H1 (cell line): Measurements from ENCODE around the gene LRRC8D. TPM values are rescaled to one million over a fixed set of nuclear protein-coding genes. Genes with fewer than 3 reads are reported as not detected.

ENCODE experiments used
- CTCF ChIA-PET: fragments of 300-600 bp; sonication (Branson Sonifier 250); formaldehyde crosslinking; loops from one replicate; lab custom pipeline; 2021; ENCODE audit not compliant: partially characterized antibody; lab: Charles Lee
- POLR2A ChIA-PET: fragments of 300-600 bp; sonication (Branson Sonifier 250); formaldehyde crosslinking; loops from one replicate; lab custom pipeline; 2021; ENCODE audit warnings: inconsistent platforms; ENCODE audit not compliant: partially characterized antibody; lab: Charles Lee
- DNase-seq, 2 experiments: peaks; one replicate each; pipeline versions ENCODE4 v3.0.0 to v3.0.0-alpha.2; 2010 to 2022; ENCODE audit warnings: low spot score in 2 of 2, low read depth in 1 of 2, mixed read lengths in 1 of 2
- FAIRE-seq: peaks from 2 replicates; lab custom pipeline; 2011; peaks lifted over from hg19 to GRCh38; lab: Jason Lieb, UNC
- H2AFZ ChIP-seq: 2 replicates; pipeline ENCODE4 v1.8.1; 2012; ENCODE audit warnings: low read length, inconsistent platforms
- H2AK5ac ChIP-seq: 2 replicates; pipeline ENCODE4 v1.6.1; 2013; ENCODE audit warnings: low read depth, low read length
- H2BK120ac ChIP-seq: replicated peaks from 2 replicates; pipeline ENCODE3; 2013; ENCODE audit warnings: low read depth, low read length, inconsistent platforms
- H2BK12ac ChIP-seq: 2 replicates; pipeline ENCODE4 v1.6.1; 2013; ENCODE audit warnings: low read depth, low read length
- H2BK15ac ChIP-seq: 2 replicates; pipeline ENCODE4 v1.6.1; 2013; ENCODE audit warnings: low read length
- H2BK20ac ChIP-seq: 2 replicates; pipeline ENCODE4 v1.6.1; 2013; ENCODE audit warnings: low read length
- H2BK5ac ChIP-seq: 2 replicates; pipeline ENCODE4 v1.6.1; 2013; ENCODE audit warnings: low read depth, low read length
- H3K14ac ChIP-seq: 2 replicates; pipeline ENCODE4 v1.6.1; 2013; ENCODE audit warnings: inconsistent platforms; ENCODE audit not compliant: insufficient read length
- H3K18ac ChIP-seq: 2 replicates; pipeline ENCODE4 v1.6.1; 2013; ENCODE audit warnings: low read length; ENCODE audit errors: extremely low read depth
- H3K23ac ChIP-seq: 2 replicates; pipeline ENCODE4 v1.6.1; 2013; ENCODE audit warnings: inconsistent platforms; ENCODE audit not compliant: insufficient read length
- H3K23me2 ChIP-seq: 2 replicates; pipeline ENCODE4 v1.6.1; 2013; ENCODE audit warnings: low read depth, low read length
- H3K27ac ChIP-seq: 2 replicates; pipeline ENCODE4 v1.6.1; 2011; ENCODE audit warnings: low read depth, low read length, inconsistent platforms
- H3K27me3 ChIP-seq, 4 experiments: replicated peaks in 1 of 4; 1 replicate in 1 of 4; 2 replicates in 3 of 4; pipeline versions ENCODE4 v1.6.1 to v1.8.1; 2011 to 2013; ENCODE audit warnings: low read length in 3 of 4, mild to moderate bottlenecking in 3 of 4, inconsistent platforms in 2 of 4, mixed read lengths in 2 of 4, moderate library complexity in 1 of 4; ENCODE audit not compliant: control insufficient read depth in 3 of 4, insufficient read depth in 3 of 4; ENCODE audit errors: extremely low read depth in 1 of 4
- H3K36me3 ChIP-seq, 4 experiments: 2 replicates each; pipeline versions ENCODE4 v1.6.1 to v1.8.1; 2011 to 2013; ENCODE audit warnings: mild to moderate bottlenecking in 4 of 4, low read length in 3 of 4, moderate library complexity in 2 of 4, control low read depth in 1 of 4, inconsistent platforms in 1 of 4; ENCODE audit not compliant: insufficient read depth in 4 of 4, control insufficient read depth in 2 of 4
- H3K4ac ChIP-seq: replicated peaks from 2 replicates; pipeline ENCODE3; 2013; ENCODE audit warnings: low read length, low read depth, mixed read lengths, inconsistent platforms; ENCODE audit not compliant: insufficient read length
- H3K4me1 ChIP-seq, 4 experiments: replicated peaks in 1 of 4; 1 replicate in 1 of 4; 2 replicates in 3 of 4; pipeline versions ENCODE4 v1.6.1 to v1.8.1; 2011 to 2013; ENCODE audit warnings: low read length in 3 of 4, inconsistent platforms in 2 of 4, mixed read lengths in 1 of 4; ENCODE audit not compliant: insufficient read depth in 4 of 4, control insufficient read depth in 3 of 4
- H3K4me2 ChIP-seq, 2 experiments: 2 replicates each; pipeline versions ENCODE4 v1.6.1 to v1.8.1; 2011 to 2013; ENCODE audit warnings: low read depth in 2 of 2, low read length in 2 of 2, control low read depth in 1 of 2, inconsistent platforms in 1 of 2, mild to moderate bottlenecking in 1 of 2; ENCODE audit not compliant: insufficient read depth in 1 of 2
- H3K4me3 ChIP-seq, 4 experiments: fragments of 200-600, 300-600 bp in 1 of 4; sonication (generic), shearing (Covaris generic), sonication (Bioruptor Twin) in 1 of 4; 2 replicates each; pipeline versions ENCODE4 v1.5.1 to v1.8.1; 2011 to 2016; ENCODE audit warnings: low read length in 4 of 4, low read depth in 3 of 4, control low read depth in 2 of 4, inconsistent platforms in 2 of 4, mild to moderate bottlenecking in 2 of 4, mixed read lengths in 1 of 4, moderate library complexity in 1 of 4; ENCODE audit not compliant: insufficient read depth in 2 of 4; ENCODE audit errors: extremely low read depth in 1 of 4
- H3K56ac ChIP-seq: replicated peaks from 2 replicates; pipeline ENCODE3; 2013; ENCODE audit warnings: low read depth, mild to moderate bottlenecking, mixed read lengths, low read length, inconsistent platforms; ENCODE audit not compliant: insufficient read length
- H3K79me1 ChIP-seq: 2 replicates; pipeline ENCODE4 v1.6.1; 2013; ENCODE audit warnings: low read depth, low read length, control low read depth
- H3K79me2 ChIP-seq, 2 experiments: 2 replicates each; pipeline versions ENCODE4 v1.6.1 to v1.8.1; 2012 to 2013; ENCODE audit warnings: low read length in 2 of 2, mild to moderate bottlenecking in 2 of 2, inconsistent platforms in 1 of 2; ENCODE audit not compliant: insufficient read depth in 2 of 2, control insufficient read depth in 1 of 2
- H3K9ac ChIP-seq, 4 experiments: replicated peaks in 1 of 4; 1 replicate in 1 of 4; 2 replicates in 3 of 4; pipeline versions ENCODE4 v1.6.1 to v1.8.1; 2011 to 2013; ENCODE audit warnings: low read depth in 3 of 4, low read length in 3 of 4, control low read depth in 2 of 4, mild to moderate bottlenecking in 2 of 4, moderate library complexity in 2 of 4, inconsistent platforms in 1 of 4; ENCODE audit errors: extremely low read depth in 1 of 4
- H3K9me3 ChIP-seq, 2 experiments: 2 replicates each; pipeline versions ENCODE4 v1.6.1 to v1.8.1; 2012 to 2013; ENCODE audit warnings: mild to moderate bottlenecking in 2 of 2, moderate library complexity in 2 of 2, control low read depth in 1 of 2, inconsistent platforms in 1 of 2, low read depth in 1 of 2, low read length in 1 of 2, mixed read lengths in 1 of 2; ENCODE audit not compliant: insufficient read depth in 2 of 2
- H4K20me1 ChIP-seq, 2 experiments: replicated peaks in 1 of 2; 2 replicates each; pipeline versions ENCODE3 to v1.8.1; 2011 to 2013; ENCODE audit warnings: inconsistent platforms in 2 of 2, low read length in 2 of 2, mild to moderate bottlenecking in 1 of 2; ENCODE audit not compliant: insufficient read depth in 2 of 2, control insufficient read depth in 1 of 2
- H4K5ac ChIP-seq: 2 replicates; pipeline ENCODE4 v1.6.1; 2013; ENCODE audit warnings: low read length, low read depth, mixed read lengths, inconsistent platforms; ENCODE audit not compliant: insufficient read length
- H4K8ac ChIP-seq: 2 replicates; pipeline ENCODE4 v1.8.0; 2013; ENCODE audit warnings: mild to moderate bottlenecking, moderate library complexity, low read length, inconsistent platforms; ENCODE audit not compliant: insufficient read depth; ENCODE audit errors: extremely low read depth
- H4K91ac ChIP-seq: replicated peaks from 2 replicates; pipeline ENCODE3; 2013; ENCODE audit warnings: low read length, mixed read lengths, inconsistent platforms; ENCODE audit not compliant: insufficient read length
- BACH1 ChIP-seq: IDR thresholded peaks from 2 replicates; pipeline ENCODE4 v1.6.1; 2012; ENCODE audit warnings: low read length, improper control_type of control experiment
- EP300 ChIP-seq, 2 experiments: IDR thresholded peaks; 1 replicate in 1 of 2; 2 replicates in 1 of 2; pipeline ENCODE4 v1.6.1; 2011 to 2012; ENCODE audit warnings: low read depth in 2 of 2, low read length in 2 of 2, mild to moderate bottlenecking in 2 of 2, borderline replicate concordance in 1 of 2, inconsistent platforms in 1 of 2, moderate library complexity in 1 of 2
- GTF2F1 ChIP-seq: IDR thresholded peaks from 2 replicates; pipeline ENCODE4 v1.6.1; 2012; ENCODE audit warnings: low read depth, low read length, improper control_type of control experiment, borderline replicate concordance
- JUND ChIP-seq: IDR thresholded peaks from 2 replicates; pipeline ENCODE4 v1.6.1; 2011; ENCODE audit warnings: mild to moderate bottlenecking, improper control_type of control experiment, low read length
- PHF8 ChIP-seq: fragments of 200-600 bp; sonication (generic); conservative IDR thresholded peaks from 2 replicates; pipeline ENCODE4 v1.7.1; 2012; ENCODE audit warnings: low read depth, mild to moderate bottlenecking, inconsistent platforms, low read length, moderate library complexity
- POU5F1 ChIP-seq: IDR thresholded peaks from 2 replicates; pipeline ENCODE4 v1.6.1; 2011; ENCODE audit warnings: low read depth, mild to moderate bottlenecking, low read length, moderate library complexity
- SIN3A ChIP-seq, 2 experiments: IDR thresholded peaks in 1 of 2; conservative IDR thresholded peaks in 1 of 2; 2 replicates each; pipeline ENCODE4 v1.6.1; 2011 to 2012; ENCODE audit warnings: low read length in 2 of 2, improper control_type of control experiment in 1 of 2, low read depth in 1 of 2, mild to moderate bottlenecking in 1 of 2
- SIRT6 ChIP-seq: IDR thresholded peaks from one replicate; pipeline ENCODE4 v1.7.1; 2012; ENCODE audit warnings: low read length, inconsistent platforms
- SP2 ChIP-seq: IDR thresholded peaks from 2 replicates; pipeline ENCODE4 v1.6.1; 2012; ENCODE audit warnings: mild to moderate bottlenecking, low read length, inconsistent platforms
- SRF ChIP-seq: IDR thresholded peaks from 2 replicates; pipeline ENCODE4 v1.6.1; 2011; ENCODE audit warnings: mild to moderate bottlenecking, low read depth, low read length, moderate library complexity
- USF2 ChIP-seq: IDR thresholded peaks from 2 replicates; pipeline ENCODE4 v1.6.1; 2011; ENCODE audit warnings: low read length, improper control_type of control experiment
- YY1 ChIP-seq: IDR thresholded peaks from 2 replicates; pipeline ENCODE4 v1.6.1; 2011; ENCODE audit warnings: low read depth, mild to moderate bottlenecking, low read length
- ZNF274 ChIP-seq: IDR thresholded peaks from 2 replicates; pipeline ENCODE4 v1.7.0; 2012; ENCODE audit warnings: low read length, borderline replicate concordance; ENCODE audit errors: extremely low read depth
- WGBS, 2 experiments: shearing (Covaris generic) in 1 of 2; methylation state at CpG; one replicate each; pipeline versions ENCODE4 v1.1.6 to v1.1.7; 2013 to 2015; ENCODE audit warnings: low lambda C conversion rate in 2 of 2, mixed read lengths in 2 of 2, inconsistent platforms in 1 of 2, low coverage in 1 of 2, missing lambda C conversion rate in 1 of 2; ENCODE audit not compliant: insufficient replicate concordance in 2 of 2, insufficient coverage in 1 of 2, insufficient read length in 1 of 2; ENCODE audit errors: extremely low coverage in 1 of 2, missing lambda C conversion rate in 1 of 2; 5-methylcytosine and 5-hydroxymethylcytosine counted together
- polyA plus RNA-seq, 7 experiments: library from polyadenylated mRNA; depleted of rRNA in 3 of 7; stranded (reverse) in 5 of 7; unstranded in 2 of 7; fragments of >200 nt in 5 of 7; fragments of 200-250 nt in 2 of 7; gene quantifications; 1 replicate in 5 of 7; 2 replicates in 1 of 7; 4 replicates in 1 of 7; pipeline versions ENCODE4 v1.2.1 to v1.2.3, GENCODE V29; 2011 to 2013; ENCODE audit warnings: missing spikeins in 2 of 7, mixed read lengths in 2 of 7
- total RNA-seq: library from RNA; stranded (reverse); fragmentation: NEBNext Ultra II Directional; extraction: Animal tissue kit (Norgen Biotek cat#: 25700); gene quantifications from 2 replicates; pipeline ENCODE4 v1.2.1, GENCODE V29; 2021

The LRRC8D gene
- total and polyA plus RNA-seq, 2 of the 8 experiments (the other 6 are each of a cell fraction or from before 2014, with no cell fraction given) = 42.0 to 58.5 TPM

- peaks cover 0 to 10% (median 2%) of the 10 kb centered on the region in 4 experiments; a peak in 3 of 7 replicates for H3K4me1 ChIP-seq
- no peak overlapping the region for H2BK120ac ChIP-seq
- H3K9me3 ChIP-seq = peaks cover 0 to 2% of the 10 kb centered on the region in 2 experiments; a peak in 1 of 4 replicates
- H3K4me2 ChIP-seq = no peak overlapping the region
- no peaks in the 10 kb centered on the region for H3K36me3 ChIP-seq
- H3K23ac ChIP-seq = no peak overlapping the region
- DNase-seq = no peak
- H3K27ac ChIP-seq = no peak overlapping the region
- no peak overlapping the region for H4K91ac ChIP-seq
- POLR2A ChIA-PET = no interaction called here
- H3K9ac ChIP-seq = no peak overlapping the region; a peak in 1 of 7 replicates
- H2BK12ac ChIP-seq = no peak overlapping the region
- H3K23me2 ChIP-seq = no peaks in the 10 kb centered on the region
- no peaks in the 10 kb centered on the region for H3K79me1 ChIP-seq
- FAIRE-seq = no peak
- no peaks in the 10 kb centered on the region for H3K79me2 ChIP-seq
- H3K18ac ChIP-seq = no peak overlapping the region
- no peak overlapping the region for H2BK5ac ChIP-seq
- H3K27me3 ChIP-seq = no peaks in the 10 kb centered on the region
- H2BK15ac ChIP-seq = no peak overlapping the region
- H3K4me3 ChIP-seq = no peak overlapping the region
- no peak overlapping the region for H3K14ac ChIP-seq
- H4K5ac ChIP-seq = no peak overlapping the region
- H4K20me1 ChIP-seq = no peaks in the 10 kb centered on the region
- no peak overlapping the region for H2AFZ ChIP-seq
- H4K8ac ChIP-seq = no peak overlapping the region; the same call in 1 of the 2 replicates
- H3K4ac ChIP-seq = no peak overlapping the region
- no peak overlapping the region for H2BK20ac ChIP-seq
- CTCF ChIA-PET = interaction anchor here (0.6 to 1.5 kb wide), 5 partner anchors 9 to 94 kb away, joined by 3 to 9 read pairs (median 4); no protein-coding TSS in a partner anchor
- H2AK5ac ChIP-seq = no peak overlapping the region
- 84% methylated on average over 4 of the region's 4 CpGs; no CpG with 5 or more reads in 1 of the 2 experiments for WGBS, 2 experiments
- no peak overlapping the region for H3K56ac ChIP-seq
- TF ChIP-seq SRF = no peak
- TF ChIP-seq BACH1 = no peak
- no peak for TF ChIP-seq ZNF274
- no peak for TF ChIP-seq POU5F1
- TF ChIP-seq GTF2F1 = no peak
- TF ChIP-seq JUND = no peak
- TF ChIP-seq YY1 = no peak
- no peak for TF ChIP-seq SP2
- TF ChIP-seq EP300 (IDR thresholded peaks at IDR 0.05; ENCODE audit: borderline replicate concordance in 1 of 2, low read depth in 2 of 2, low read length in 2 of 2) = no peak
- TF ChIP-seq SIRT6 = no peak
- no peak for TF ChIP-seq SIN3A (conservative IDR thresholded peaks at IDR 0.05 in 1 of 2, IDR thresholded peaks at IDR 0.05 in 1 of 2; ENCODE audit: low read depth in 1 of 2, low read length in 2 of 2)
- no peak for TF ChIP-seq PHF8
- TF ChIP-seq USF2 = no peak
These were observed 21.3 kb upstream of the LRRC8D start for GRCh38 chr1:89799495-89799894.
